ENCODE results near the gene NOTCH3.
A peak's percentile ranks its signal among the peaks of the same experiment; 100 is the strongest.

Gene NOTCH3

GRCh38 chr19:15123031-15123890 lies 77.5 kb downstream of the NOTCH3 start:
- Mint-ChIP-seq H3K4me3 (peak overlapping the region; percentile 97), H3K36me3 (ENCODE audit: low read depth) (peaks cover 39% of the 10 kb centered on the region), H3K27ac (no peak overlapping the region), H3K27me3 (ENCODE audit: low read depth) (no peaks in the 10 kb centered on the region), H3K4me1 (ENCODE audit: low read depth) (peaks cover 12% of the 10 kb centered on the region), H3K9me3 (no peaks in the 10 kb centered on the region)
- no peak for DNase-seq (ENCODE audit: low spot score)

DNA sequence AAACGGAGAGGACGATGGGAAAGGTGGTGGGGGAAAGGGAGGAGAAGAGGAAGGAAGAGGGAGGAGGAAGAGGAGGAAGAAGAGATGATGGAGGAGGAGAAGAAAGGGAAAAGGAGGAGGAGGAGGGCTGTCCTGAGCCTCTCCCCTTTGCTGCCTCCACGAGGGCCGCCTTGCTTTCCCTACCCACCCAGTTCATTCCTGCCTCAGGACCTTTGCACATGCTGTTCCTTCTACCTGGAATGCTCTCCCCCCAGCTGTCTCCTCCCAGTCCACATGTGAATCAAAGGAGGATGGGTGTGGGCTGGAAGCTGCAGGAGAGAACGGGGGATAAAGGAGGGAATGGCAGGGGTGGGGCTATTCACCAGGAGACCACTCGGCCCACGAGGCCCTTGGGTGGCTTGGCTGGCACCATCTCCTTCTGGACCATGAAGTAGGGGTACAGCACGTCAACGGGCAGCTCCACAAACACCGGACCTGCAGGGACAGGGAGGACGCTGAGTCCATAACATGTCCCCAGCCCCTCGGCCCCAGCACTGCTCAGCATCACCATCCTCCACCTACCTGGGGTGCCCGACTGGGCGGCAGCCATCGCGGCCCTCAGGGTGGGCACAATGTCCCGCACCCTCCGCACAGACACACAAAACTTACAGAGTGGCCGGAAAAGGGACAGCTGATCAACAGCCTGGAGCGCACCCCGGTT lies 78.3 kb downstream of the NOTCH3 start:
- H3K4me3 Mint-ChIP-seq: no peak overlapping the region
- H3K4me1 Mint-ChIP-seq (ENCODE audit: low read depth): peaks cover 12% of the 10 kb centered on the region
- no peak for DNase-seq (ENCODE audit: low spot score)
- H3K9me3 Mint-ChIP-seq: no peaks in the 10 kb centered on the region
- H3K27me3 Mint-ChIP-seq (ENCODE audit: low read depth): no peaks in the 10 kb centered on the region
- peaks cover 46% of the 10 kb centered on the region for H3K36me3 Mint-ChIP-seq (ENCODE audit: low read depth)
- H3K27ac Mint-ChIP-seq: no peak overlapping the region

- Mint-ChIP-seq H3K9me3 (no peaks in the 10 kb centered on the region), H3K4me1 (ENCODE audit: low read depth) (peaks cover 6% of the 10 kb centered on the region), H3K27ac (no peak overlapping the region), H3K36me3 (ENCODE audit: low read depth) (peaks cover 49% of the 10 kb centered on the region), H3K4me3 (no peak overlapping the region), H3K27me3 (ENCODE audit: low read depth) (no peaks in the 10 kb centered on the region)
- no peak for DNase-seq (ENCODE audit: low spot score)
Measured at GRCh38 chr19:15120135-15121026, 80.4 kb downstream of the NOTCH3 start.

DNA sequence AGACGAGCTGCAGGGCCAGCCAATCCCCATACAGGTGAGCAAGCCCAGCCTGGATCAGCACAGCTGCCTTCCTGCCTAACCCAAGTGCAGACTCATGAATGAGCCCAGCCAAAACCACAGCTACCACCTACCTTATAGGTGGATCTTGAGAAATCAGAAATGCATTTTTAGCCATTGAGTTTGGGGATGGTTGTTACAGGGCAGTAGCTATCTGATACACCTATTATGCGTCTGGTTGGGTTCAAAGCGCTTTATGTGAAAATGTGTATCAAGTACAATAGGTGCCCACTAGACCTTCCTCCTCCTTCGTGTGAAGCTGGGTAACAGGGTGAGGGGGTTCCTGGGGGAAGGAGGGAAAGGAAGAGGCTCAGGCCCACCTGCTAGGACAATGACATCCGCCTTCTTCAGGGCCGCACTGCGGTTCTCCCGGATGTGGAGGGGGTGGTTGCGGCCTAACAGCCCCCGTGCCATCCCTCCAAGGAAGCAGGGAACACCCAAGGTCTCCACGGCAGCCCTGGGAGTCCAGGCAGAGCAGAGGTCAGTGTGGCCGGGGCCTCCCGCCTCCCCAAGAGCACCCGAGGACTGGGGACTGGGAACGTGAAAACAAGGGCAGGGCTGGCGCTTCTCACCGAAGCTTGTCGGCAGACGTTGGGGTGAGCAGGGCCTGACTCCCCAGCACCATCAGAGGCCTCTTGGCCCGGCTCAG lies 81.9 kb downstream of the NOTCH3 start:
- Mint-ChIP-seq H3K4me3 (no peak overlapping the region), H3K4me1 (ENCODE audit: low read depth) (no peaks in the 10 kb centered on the region), H3K36me3 (ENCODE audit: low read depth) (peaks cover 53% of the 10 kb centered on the region), H3K27me3 (ENCODE audit: low read depth) (no peaks in the 10 kb centered on the region), H3K9me3 (no peaks in the 10 kb centered on the region), H3K27ac (no peak overlapping the region)
- no peak for DNase-seq (ENCODE audit: low spot score)

- Mint-ChIP-seq H3K27me3 (ENCODE audit: low read depth) (no peaks in the 10 kb centered on the region), H3K36me3 (ENCODE audit: low read depth) (peaks cover 52% of the 10 kb centered on the region), H3K4me3 (no peak overlapping the region), H3K4me1 (ENCODE audit: low read depth) (no peaks in the 10 kb centered on the region), H3K27ac (no peak overlapping the region), H3K9me3 (no peaks in the 10 kb centered on the region)
- no peak for DNase-seq (ENCODE audit: low spot score)
Measured at GRCh38 chr19:15118248-15118647, 82.5 kb downstream of the NOTCH3 start.

- DNase-seq (ENCODE audit: low spot score): no peak
- Mint-ChIP-seq H3K36me3 (ENCODE audit: low read depth) (peaks cover 46% of the 10 kb centered on the region), H3K27ac (no peak overlapping the region), H3K4me1 (ENCODE audit: low read depth) (no peaks in the 10 kb centered on the region), H3K4me3 (no peak overlapping the region), H3K27me3 (ENCODE audit: low read depth) (no peaks in the 10 kb centered on the region), H3K9me3 (no peaks in the 10 kb centered on the region)
Measured at GRCh38 chr19:15116856-15117255, 83.9 kb downstream of the NOTCH3 start.

GRCh38 chr19:15115762-15116615 lies 84.8 kb downstream of the NOTCH3 start:
- Mint-ChIP-seq H3K4me1 (ENCODE audit: low read depth) (no peaks in the 10 kb centered on the region), H3K9me3 (no peaks in the 10 kb centered on the region), H3K36me3 (ENCODE audit: low read depth) (peaks cover 39% of the 10 kb centered on the region), H3K4me3 (no peak overlapping the region), H3K27ac (no peak overlapping the region), H3K27me3 (ENCODE audit: low read depth) (no peaks in the 10 kb centered on the region)
- no peak for DNase-seq (ENCODE audit: low spot score)

DNA sequence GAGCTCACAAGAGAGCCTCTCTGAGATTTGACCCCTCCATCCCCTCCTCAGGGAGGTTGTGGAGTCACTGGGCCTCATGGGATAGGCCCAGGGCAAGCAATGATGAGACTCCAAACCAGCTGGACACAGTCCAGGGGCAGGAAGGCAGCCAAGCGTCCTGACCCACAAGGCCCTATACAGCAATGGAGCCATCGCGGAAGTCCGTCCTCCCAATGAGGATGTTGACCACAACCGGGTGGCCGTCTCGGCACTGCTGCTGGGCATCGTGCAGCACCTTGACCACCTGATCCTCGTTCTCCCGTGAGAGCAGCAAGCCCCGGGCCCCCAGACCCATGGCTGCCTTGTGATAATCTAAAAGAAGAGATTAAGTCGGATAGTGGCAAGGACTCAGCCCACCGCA lies 85.7 kb downstream of the NOTCH3 start:
- no peak for DNase-seq (ENCODE audit: low spot score)
- Mint-ChIP-seq H3K36me3 (ENCODE audit: low read depth) (peaks cover 30% of the 10 kb centered on the region), H3K9me3 (no peaks in the 10 kb centered on the region), H3K4me3 (no peak overlapping the region), H3K27me3 (ENCODE audit: low read depth) (no peaks in the 10 kb centered on the region), H3K4me1 (ENCODE audit: low read depth) (no peaks in the 10 kb centered on the region), H3K27ac (no peak overlapping the region)

DNA sequence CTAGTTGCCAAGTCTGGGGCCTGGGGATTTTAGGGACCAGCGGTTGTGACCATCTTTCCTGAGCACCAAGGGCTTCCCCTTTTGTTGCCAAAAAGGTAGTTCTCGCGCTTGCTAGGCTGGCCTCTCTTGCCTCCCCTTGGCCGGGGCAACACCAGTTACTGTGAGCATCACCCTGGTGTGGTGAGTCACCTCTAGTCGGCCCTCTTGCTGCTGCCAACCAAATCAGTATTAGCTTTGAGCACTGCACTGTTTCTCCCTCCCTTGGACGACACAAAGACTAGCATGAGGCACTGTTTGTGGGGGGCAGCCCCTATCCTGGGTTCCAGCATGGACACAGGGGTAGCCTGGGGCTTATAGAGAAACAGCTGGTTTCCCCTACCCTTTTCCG lies 86.6 kb downstream of the NOTCH3 start:
- Mint-ChIP-seq H3K27me3 (ENCODE audit: low read depth) (no peaks in the 10 kb centered on the region), H3K4me1 (ENCODE audit: low read depth) (no peaks in the 10 kb centered on the region), H3K9me3 (no peaks in the 10 kb centered on the region), H3K4me3 (no peak overlapping the region), H3K27ac (no peak overlapping the region), H3K36me3 (ENCODE audit: low read depth) (peaks cover 22% of the 10 kb centered on the region)
- no peak for DNase-seq (ENCODE audit: low spot score)

DNA sequence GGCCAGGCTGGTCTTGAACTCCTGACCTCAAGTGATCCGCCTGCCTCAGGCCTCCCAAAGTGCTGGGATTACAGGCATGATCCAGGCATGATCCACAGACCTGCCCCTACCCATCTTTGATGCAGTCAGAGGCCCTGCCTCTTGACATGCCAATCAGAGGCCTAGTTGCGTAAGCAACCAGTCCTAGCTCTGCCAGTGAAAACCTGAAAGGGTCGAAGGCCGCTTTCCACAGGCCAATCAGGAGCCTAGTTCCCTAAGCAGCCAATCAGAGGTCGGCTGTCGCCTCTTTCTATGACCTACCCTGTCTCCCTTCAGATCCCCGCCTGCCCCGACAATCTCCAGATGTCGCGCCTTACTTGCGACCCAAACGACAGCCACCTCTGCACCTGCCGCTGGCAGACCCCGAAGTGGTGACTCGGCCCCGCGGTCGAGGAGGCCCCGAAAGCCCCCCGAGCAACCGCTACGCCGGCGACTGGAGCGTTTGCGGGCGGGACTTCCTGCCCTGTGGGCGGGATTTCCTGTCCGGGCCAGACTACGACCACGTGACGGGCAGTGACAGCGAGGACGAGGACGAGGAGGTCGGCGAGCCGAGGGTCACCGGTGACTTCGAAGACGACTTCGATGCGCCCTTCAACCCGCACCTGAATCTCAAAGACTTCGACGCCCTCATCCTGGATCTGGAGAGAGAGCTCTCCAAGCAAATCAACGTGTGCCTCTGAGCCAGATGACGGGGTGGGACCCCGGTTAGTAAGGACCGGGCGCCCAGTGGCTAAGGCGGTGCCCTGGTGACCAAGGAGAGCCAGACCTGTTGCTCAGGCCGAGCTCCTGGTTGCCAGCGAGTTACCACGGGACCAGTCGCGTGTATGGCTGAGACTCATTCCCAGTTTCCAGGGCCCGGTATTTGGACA lies 87.3 kb downstream of the NOTCH3 start:
- no peaks in the 10 kb centered on the region for H3K4me1 Mint-ChIP-seq (ENCODE audit: low read depth)
- no peak overlapping the region for H3K4me3 Mint-ChIP-seq
- H3K36me3 Mint-ChIP-seq (ENCODE audit: low read depth): peaks cover 16% of the 10 kb centered on the region
- H3K27me3 Mint-ChIP-seq (ENCODE audit: low read depth): no peaks in the 10 kb centered on the region
- H3K9me3 Mint-ChIP-seq: no peaks in the 10 kb centered on the region
- no peak overlapping the region for H3K27ac Mint-ChIP-seq
- no peak for DNase-seq (ENCODE audit: low spot score)

GRCh38 chr19:15112385-15112784 lies 88.4 kb downstream of the NOTCH3 start:
- no peaks in the 10 kb centered on the region for H3K9me3 Mint-ChIP-seq
- no peak overlapping the region for H3K4me3 Mint-ChIP-seq
- H3K27ac Mint-ChIP-seq: no peak overlapping the region
- no peak for DNase-seq (ENCODE audit: low spot score)
- H3K36me3 Mint-ChIP-seq (ENCODE audit: low read depth): peaks cover 7% of the 10 kb centered on the region
- peaks cover 3% of the 10 kb centered on the region for H3K4me1 Mint-ChIP-seq (ENCODE audit: low read depth)
- peaks cover 3% of the 10 kb centered on the region for H3K27me3 Mint-ChIP-seq (ENCODE audit: low read depth)

- peak overlapping the region; percentile 3 for H3K27ac Mint-ChIP-seq
- H3K36me3 Mint-ChIP-seq (ENCODE audit: low read depth): peaks cover 4% of the 10 kb centered on the region
- no peaks in the 10 kb centered on the region for H3K9me3 Mint-ChIP-seq
- H3K4me1 Mint-ChIP-seq (ENCODE audit: low read depth): peaks cover 6% of the 10 kb centered on the region
- DNase-seq (ENCODE audit: low spot score): no peak
- H3K27me3 Mint-ChIP-seq (ENCODE audit: low read depth): peaks cover 5% of the 10 kb centered on the region
- H3K4me3 Mint-ChIP-seq: no peak overlapping the region
Measured at GRCh38 chr19:15111758-15112157, 89.0 kb downstream of the NOTCH3 start.

Data from T-helper 2 cell treated with Interferon-gamma antibody and Interleukin-4, amounts not matched to agents 5 μg/mL and 100 μg/mL, for 36 hours (primary cell).